Measurements from ENCODE around the gene C1QTNF1. TPM values are rescaled to one million over a fixed set of nuclear protein-coding genes. Genes with fewer than 3 reads are reported as not detected.

C1QTNF1 gene
- total RNA-seq, 1 donor from 2014 or later: 9.4 TPM

DNA sequence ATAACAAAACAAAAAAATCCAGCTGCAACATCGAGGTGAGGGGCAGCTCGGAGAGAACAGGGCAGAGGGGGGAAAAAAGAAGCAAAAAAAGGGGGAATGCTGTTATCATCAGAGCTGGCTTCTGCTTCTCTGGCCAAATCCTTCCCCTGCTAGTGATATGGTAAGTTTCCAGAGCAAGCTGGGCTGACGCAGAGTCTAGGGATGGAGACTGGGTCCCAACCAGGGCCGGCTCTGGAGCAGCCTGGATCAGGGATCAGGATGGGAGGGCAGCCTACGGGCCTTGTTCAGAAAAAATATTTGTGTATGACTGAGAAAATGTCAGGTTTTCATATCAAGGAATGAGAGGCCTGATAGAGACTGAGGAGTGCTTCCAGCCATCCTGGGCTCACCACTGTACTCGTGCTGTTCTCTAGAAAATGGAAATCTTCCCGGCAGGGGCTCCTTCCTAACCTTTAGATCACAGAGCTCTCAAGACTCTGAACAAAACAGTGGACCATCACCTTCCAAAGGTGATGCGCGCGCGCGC is 726 bp upstream of the C1QTNF1 start:
- Mint-ChIP-seq H3K4me3 (peak overlapping the region; percentile 91), H3K9me3 (no peaks in the 10 kb centered on the region), H3K36me3 (no peaks in the 10 kb centered on the region), H3K27me3 (peaks cover 62% of the 10 kb centered on the region), H3K27ac (peak overlapping the region; percentile 43), H3K4me1 (ENCODE audit: unreplicated experiment) (peaks cover 24% of the 10 kb centered on the region)
- TF ChIP-seq, protein P1, sequence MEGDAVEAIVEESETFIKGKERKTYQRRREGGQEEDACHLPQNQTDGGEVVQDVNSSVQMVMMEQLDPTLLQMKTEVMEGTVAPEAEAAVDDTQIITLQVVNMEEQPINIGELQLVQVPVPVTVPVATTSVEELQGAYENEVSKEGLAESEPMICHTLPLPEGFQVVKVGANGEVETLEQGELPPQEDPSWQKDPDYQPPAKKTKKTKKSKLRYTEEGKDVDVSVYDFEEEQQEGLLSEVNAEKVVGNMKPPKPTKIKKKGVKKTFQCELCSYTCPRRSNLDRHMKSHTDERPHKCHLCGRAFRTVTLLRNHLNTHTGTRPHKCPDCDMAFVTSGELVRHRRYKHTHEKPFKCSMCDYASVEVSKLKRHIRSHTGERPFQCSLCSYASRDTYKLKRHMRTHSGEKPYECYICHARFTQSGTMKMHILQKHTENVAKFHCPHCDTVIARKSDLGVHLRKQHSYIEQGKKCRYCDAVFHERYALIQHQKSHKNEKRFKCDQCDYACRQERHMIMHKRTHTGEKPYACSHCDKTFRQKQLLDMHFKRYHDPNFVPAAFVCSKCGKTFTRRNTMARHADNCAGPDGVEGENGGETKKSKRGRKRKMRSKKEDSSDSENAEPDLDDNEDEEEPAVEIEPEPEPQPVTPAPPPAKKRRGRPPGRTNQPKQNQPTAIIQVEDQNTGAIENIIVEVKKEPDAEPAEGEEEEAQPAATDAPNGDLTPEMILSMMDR (conservative IDR thresholded peaks at IDR 0.05): no peak
- no peak for DNase-seq (ENCODE audit: extremely low spot score, unreplicated experiment)

DNA sequence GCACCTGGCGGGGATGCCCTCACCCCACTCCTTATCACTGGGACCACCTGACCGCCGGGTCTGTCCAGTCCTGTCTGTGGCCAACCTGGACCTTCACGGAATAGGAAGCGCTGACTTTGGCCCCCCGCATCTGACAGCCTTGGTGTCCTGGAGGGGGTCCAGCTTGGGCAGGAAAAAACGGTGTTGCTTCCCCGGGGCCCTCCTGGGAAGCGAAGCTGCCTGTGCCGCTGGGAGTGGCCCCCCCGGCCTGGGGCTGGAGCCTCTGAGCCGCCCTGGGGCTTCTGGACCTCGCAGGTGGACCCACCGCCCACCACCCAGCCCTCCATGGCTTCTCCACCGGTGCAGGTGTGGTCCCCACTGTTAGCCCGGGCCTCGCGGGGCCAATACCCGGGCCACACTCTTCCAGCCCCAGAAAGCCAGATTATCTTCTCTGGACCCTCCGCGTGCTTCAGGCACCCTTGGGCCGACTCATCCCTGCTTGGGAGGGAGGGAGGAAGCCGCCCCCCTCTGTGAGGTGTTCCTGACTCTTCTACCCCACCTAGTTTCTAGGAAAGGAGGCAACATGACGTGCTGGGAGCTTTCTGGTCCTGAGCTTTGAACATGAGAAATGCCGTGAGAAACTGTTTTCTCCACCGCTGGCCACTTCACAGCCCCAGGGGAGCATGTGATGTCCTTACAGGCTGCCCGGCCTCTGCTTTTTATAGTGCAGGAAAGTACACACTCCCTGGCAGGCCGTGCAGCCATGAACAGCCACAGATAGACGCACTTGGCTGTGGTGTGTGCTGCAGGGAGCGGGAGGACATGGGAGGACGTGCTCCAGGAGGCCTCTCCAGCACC is 1.1 kb downstream of the C1QTNF1 start:
- Mint-ChIP-seq H3K4me3 (peak overlapping the region; percentile 91), H3K36me3 (no peaks in the 10 kb centered on the region), H3K27me3 (peaks cover 60% of the 10 kb centered on the region), H3K4me1 (ENCODE audit: unreplicated experiment) (peaks cover 20% of the 10 kb centered on the region), H3K27ac (no peak overlapping the region), H3K9me3 (no peaks in the 10 kb centered on the region)
- TF ChIP-seq, protein P1 (conservative IDR thresholded peaks at IDR 0.05): no peak
- no peak for DNase-seq (ENCODE audit: extremely low spot score, unreplicated experiment)

DNA sequence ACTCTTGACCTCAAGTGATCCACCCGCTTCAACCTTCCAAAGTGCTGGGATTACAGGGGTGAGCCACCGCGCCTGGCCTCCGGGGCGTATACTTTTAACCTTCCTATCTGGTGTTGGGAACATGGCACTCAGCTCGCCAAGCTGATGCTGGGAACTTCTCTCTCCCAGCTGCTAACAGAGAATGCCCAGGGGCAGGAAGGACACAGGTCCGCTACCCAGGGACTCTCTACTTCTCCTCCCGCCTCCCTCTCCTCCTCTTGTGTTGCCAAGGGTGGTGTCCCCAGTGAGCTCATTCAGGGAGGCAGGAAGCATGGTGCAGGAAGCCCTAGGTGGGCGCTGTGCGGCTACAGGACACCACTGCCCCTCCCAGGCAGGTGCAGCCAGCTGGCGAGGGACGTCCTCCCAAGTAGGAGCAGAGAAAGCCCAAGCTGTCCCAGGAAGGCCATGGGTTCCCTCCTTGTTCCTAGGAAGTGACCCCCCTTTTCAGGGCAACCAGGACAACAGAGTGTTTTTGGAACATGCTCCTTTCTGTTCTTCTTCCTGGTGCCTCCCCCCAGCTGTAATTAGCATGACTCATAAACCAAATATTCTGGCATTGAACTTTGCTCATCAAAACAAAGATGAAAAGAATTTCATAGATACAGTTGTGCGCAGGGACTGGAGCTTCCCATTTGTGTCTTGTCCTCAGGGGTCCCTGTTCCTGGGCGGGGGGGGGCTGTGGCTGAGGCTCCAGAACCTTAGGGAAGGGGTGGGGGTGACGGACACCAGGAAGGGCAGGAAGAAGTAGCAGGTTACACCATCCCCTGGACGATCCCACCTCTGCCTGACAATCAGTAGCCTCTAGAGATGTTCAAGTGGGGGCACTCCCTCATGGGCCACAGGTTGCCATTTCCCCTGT is 2.7 kb downstream of the C1QTNF1 start:
- Mint-ChIP-seq H3K27me3 (peaks cover 48% of the 10 kb centered on the region), H3K4me1 (ENCODE audit: unreplicated experiment) (peaks cover 17% of the 10 kb centered on the region), H3K9me3 (no peaks in the 10 kb centered on the region), H3K27ac (peak overlapping the region; percentile 85), H3K4me3 (peak overlapping the region; percentile 81), H3K36me3 (no peaks in the 10 kb centered on the region)
- TF ChIP-seq, protein P1 (conservative IDR thresholded peaks at IDR 0.05): no peak
- DNase-seq (ENCODE audit: extremely low spot score, unreplicated experiment): no peak

DNA sequence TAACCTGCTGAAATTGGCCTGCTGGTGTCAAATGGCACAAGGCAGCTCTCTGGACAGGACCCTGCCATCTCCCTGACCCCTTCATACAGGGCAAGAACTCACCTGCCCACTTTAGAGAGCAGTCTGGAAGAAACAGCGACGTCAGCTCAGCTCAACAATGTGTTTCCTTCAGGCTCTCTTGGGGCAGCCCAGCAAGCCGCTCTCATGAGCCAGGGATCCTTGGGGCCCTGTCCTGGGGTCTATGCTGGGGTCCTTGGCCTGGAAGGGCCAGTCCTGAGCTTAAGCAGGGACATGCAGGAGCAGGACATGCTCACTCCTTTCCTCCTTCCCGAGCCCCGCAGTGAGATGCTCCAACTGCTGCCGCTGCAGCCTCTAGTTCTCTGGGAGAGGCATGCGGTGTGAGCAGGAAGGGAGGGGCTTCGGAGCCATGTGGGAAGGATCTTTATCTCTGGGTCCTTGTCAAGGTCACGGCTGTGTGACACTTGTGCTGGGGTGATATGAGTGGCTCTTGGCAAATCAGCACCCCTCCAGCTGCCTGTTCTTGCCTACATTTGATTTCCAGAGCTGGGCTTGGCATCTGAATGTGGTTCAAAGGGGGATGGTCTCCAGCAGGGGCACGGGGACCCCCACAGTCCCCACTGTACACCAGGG is 3.4 kb downstream of the C1QTNF1 start:
- peaks cover 47% of the 10 kb centered on the region for H3K27me3 Mint-ChIP-seq
- H3K4me1 Mint-ChIP-seq (ENCODE audit: unreplicated experiment): peaks cover 17% of the 10 kb centered on the region
- no peak for DNase-seq (ENCODE audit: extremely low spot score, unreplicated experiment)
- TF ChIP-seq, protein P1 (conservative IDR thresholded peaks at IDR 0.05): no peak
- H3K4me3 Mint-ChIP-seq: peak overlapping the region; percentile 81
- H3K36me3 Mint-ChIP-seq: no peaks in the 10 kb centered on the region
- no peaks in the 10 kb centered on the region for H3K9me3 Mint-ChIP-seq
- peak overlapping the region; percentile 85 for H3K27ac Mint-ChIP-seq

DNA sequence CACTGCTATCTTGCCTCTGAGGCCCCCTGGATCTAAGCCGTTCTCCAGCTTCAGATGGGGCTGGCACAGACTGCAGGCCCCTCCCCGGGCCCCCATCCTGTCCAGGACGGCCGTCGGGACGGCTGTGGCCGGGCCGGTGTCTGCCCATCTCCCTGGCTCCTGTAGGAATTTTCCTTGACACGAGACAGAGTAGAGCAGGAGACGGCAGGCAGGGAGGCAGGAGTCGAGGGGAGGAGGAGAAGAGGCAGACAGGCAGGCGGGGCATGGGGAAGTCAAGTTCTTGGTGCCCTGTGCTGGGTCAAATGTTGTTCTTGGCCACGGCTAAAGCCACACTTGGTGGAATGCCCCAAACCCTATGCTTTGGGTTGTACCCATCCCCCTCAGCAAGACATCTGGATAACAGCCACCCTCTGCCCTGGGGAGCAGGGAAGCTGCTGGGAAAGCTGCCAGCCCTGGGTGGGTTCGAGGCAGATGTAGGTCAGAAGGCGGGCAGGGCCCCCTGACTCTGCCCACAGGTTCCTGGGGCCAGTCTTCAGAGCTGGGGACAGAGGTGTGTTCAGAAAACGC is 4.0 kb downstream of the C1QTNF1 start:
- TF ChIP-seq, protein P1 (conservative IDR thresholded peaks at IDR 0.05): no peak
- Mint-ChIP-seq H3K9me3 (no peaks in the 10 kb centered on the region), H3K4me3 (no peak overlapping the region), H3K27me3 (peaks cover 45% of the 10 kb centered on the region), H3K36me3 (no peaks in the 10 kb centered on the region), H3K27ac (no peak overlapping the region), H3K4me1 (ENCODE audit: unreplicated experiment) (peaks cover 17% of the 10 kb centered on the region)
- DNase-seq (ENCODE audit: extremely low spot score, unreplicated experiment): no peak
